Measurements from ENCODE around the gene VPS13D. TPM values are rescaled to one million over a fixed set of nuclear protein-coding genes. Genes with fewer than 3 reads are reported as not detected.
A peak's percentile ranks its signal among the peaks of the same experiment; 100 is the strongest.

VPS13D gene
- total and polyA plus RNA-seq, 10 of the 15 experiments (the other 5 are each of a cell fraction or from before 2014, with no cell fraction given), result 1.4 to 16.9 (median 8.5) TPM

DNA sequence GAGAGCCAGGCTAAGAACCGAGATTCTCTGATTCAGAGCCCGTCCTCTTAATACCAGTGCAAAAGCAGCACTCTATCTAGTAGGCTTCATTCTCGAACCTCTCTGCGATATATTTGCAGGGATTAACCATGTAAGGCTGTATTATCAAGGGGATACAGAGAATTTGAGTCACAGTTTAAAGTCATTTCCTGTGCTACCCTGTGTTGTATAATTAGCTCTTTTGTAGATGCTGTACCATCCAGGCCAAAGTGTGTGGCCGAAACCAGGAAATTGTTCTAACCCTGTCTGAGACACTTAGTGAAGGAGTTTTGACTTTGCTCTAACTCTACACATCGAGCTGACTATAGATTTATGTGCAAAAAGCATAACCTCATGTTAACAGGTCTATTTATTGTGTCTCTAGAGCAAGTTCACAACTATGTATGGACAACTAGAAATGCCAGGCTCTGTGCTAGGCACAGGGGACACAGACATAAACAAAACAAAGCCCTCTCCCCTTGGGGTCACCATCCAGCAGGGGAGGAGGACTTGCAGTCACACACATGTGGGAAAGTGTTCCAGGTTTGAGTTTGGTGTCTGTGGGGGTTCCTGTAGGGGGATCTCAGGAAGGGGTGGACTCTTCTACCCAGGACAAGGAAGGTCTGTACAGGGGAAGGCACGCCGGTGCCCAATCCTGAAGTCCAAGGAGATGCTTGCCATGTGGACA, 206.0 kb downstream of the VPS13D start (continued):
- TF ChIP-seq BCL3 (IDR thresholded peaks at IDR 0.05; ENCODE audit: borderline replicate concordance, insufficient read depth, low read depth, low read length, poor library complexity, severe bottlenecking), result peak; percentile 53
- no peak for TF ChIP-seq SUZ12 (IDR thresholded peaks at IDR 0.05; ENCODE audit: unreplicated experiment)
- no peak for TF ChIP-seq CEBPZ (IDR thresholded peaks at IDR 0.05; ENCODE audit: low read depth, low read length)
- TF ChIP-seq BACH1 (IDR thresholded peaks at IDR 0.05; ENCODE audit: borderline replicate concordance), result 0 out of 2 replicates have a peak, but pooled peaks have one; percentile 23
- TF ChIP-seq CEBPB (IDR thresholded peaks at IDR 0.05; ENCODE audit: borderline replicate concordance in 1 of 2, low read depth in 2 of 2, low read length in 2 of 2), result peak in 1 of 2 experiments; percentile 61; a peak in 1 of 4 replicates
- TF ChIP-seq SMAD1 (IDR thresholded peaks at IDR 0.05; ENCODE audit: low read depth, partially characterized antibody), result no peak
- no peak for TF ChIP-seq SIN3A (IDR thresholded peaks at IDR 0.05; ENCODE audit: low read depth, low read length)
- no peak for TF ChIP-seq LARP7 (IDR thresholded peaks at IDR 0.05)
- no peak for TF ChIP-seq USF1 (IDR thresholded peaks at IDR 0.05; ENCODE audit: borderline replicate concordance, extremely low read length, insufficient read depth, low read depth, low read length)
- no peak for TF ChIP-seq HDAC6 (IDR thresholded peaks at IDR 0.05; ENCODE audit: unreplicated experiment)
- TF ChIP-seq MTA3 (IDR thresholded peaks at IDR 0.05; ENCODE audit: borderline replicate concordance, low read length), result peak; percentile 98
- TF ChIP-seq CHD1 (IDR thresholded peaks at IDR 0.05; ENCODE audit: low read depth, low read length), result no peak
- no peak for TF ChIP-seq STAT1 (conservative IDR thresholded peaks at IDR 0.05)
- no peak for TF ChIP-seq EZH2 (IDR thresholded peaks at IDR 0.05; ENCODE audit: borderline replicate concordance, control insufficient read depth, low read depth, low read length)
- TF ChIP-seq CREM (IDR thresholded peaks at IDR 0.05; ENCODE audit: low read depth), result peak; percentile 80
- no peak for TF ChIP-seq SPI1 (IDR thresholded peaks at IDR 0.05; ENCODE audit: borderline replicate concordance, insufficient read depth, low read depth, low read length)
- TF ChIP-seq, protein P1, sequence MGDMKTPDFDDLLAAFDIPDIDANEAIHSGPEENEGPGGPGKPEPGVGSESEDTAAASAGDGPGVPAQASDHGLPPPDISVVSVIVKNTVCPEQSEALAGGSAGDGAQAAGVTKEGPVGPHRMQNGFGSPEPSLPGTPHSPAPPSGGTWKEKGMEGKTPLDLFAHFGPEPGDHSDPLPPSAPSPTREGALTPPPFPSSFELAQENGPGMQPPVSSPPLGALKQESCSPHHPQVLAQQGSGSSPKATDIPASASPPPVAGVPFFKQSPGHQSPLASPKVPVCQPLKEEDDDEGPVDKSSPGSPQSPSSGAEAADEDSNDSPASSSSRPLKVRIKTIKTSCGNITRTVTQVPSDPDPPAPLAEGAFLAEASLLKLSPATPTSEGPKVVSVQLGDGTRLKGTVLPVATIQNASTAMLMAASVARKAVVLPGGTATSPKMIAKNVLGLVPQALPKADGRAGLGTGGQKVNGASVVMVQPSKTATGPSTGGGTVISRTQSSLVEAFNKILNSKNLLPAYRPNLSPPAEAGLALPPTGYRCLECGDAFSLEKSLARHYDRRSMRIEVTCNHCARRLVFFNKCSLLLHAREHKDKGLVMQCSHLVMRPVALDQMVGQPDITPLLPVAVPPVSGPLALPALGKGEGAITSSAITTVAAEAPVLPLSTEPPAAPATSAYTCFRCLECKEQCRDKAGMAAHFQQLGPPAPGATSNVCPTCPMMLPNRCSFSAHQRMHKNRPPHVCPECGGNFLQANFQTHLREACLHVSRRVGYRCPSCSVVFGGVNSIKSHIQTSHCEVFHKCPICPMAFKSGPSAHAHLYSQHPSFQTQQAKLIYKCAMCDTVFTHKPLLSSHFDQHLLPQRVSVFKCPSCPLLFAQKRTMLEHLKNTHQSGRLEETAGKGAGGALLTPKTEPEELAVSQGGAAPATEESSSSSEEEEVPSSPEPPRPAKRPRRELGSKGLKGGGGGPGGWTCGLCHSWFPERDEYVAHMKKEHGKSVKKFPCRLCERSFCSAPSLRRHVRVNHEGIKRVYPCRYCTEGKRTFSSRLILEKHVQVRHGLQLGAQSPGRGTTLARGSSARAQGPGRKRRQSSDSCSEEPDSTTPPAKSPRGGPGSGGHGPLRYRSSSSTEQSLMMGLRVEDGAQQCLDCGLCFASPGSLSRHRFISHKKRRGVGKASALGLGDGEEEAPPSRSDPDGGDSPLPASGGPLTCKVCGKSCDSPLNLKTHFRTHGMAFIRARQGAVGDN (IDR thresholded peaks at IDR 0.05), result no peak
- 0 out of 2 replicates have a peak, but pooled peaks have one; percentile 36 for TF ChIP-seq TCF12 (IDR thresholded peaks at IDR 0.05; ENCODE audit: low read depth, low read length)
- no peak for TF ChIP-seq JUND (IDR thresholded peaks at IDR 0.05; ENCODE audit: low read depth, low read length)
- no peak for TF ChIP-seq RAD21 (IDR thresholded peaks at IDR 0.05; ENCODE audit: insufficient read depth, low read depth, low read length)
